OCI-LY7 (cell line): ENCODE data around the gene DZIP1. TPM values are rescaled to one million over a fixed set of nuclear protein-coding genes. Genes with fewer than 3 reads are reported as not detected.

Experiments used
- BruUV-seq: library from RNA; stranded (reverse); fragments of 400-500 nt; replicated peaks from 2 replicates; lab custom pipeline; 2021; lab: Mats Ljungman, UMichigan
- CTCF ChIA-PET: fragments of 300-600 bp; sonication (Branson Sonifier 250); formaldehyde crosslinking; loops from one replicate; lab custom pipeline; 2022; ENCODE audit warnings: antibody characterized with exemption; ENCODE audit not compliant: unreplicated experiment; lab: Charles Lee
- POLR2A ChIA-PET: fragments of 300-600 bp; sonication (Branson Sonifier 250); formaldehyde crosslinking; loops from one replicate; lab custom pipeline; 2022; ENCODE audit warnings: antibody characterized with exemption; lab: Charles Lee
- DNase-seq: peaks from one replicate; pipeline ENCODE4 v3.0.0-alpha.2; 2015; ENCODE audit warnings: low spot score
- H2AFZ ChIP-seq: fragments of 200-600 bp; sonication (generic), shearing (Covaris generic); 2 replicates; pipeline ENCODE4 v1.6.1; 2014; ENCODE audit warnings: mild to moderate bottlenecking, antibody characterized with exemption, low read length, moderate library complexity
- H3K27ac ChIP-seq: fragments of 200-600 bp; sonication (generic); 2 replicates; pipeline ENCODE4 v1.5.1; 2014; ENCODE audit warnings: mixed run types, low read depth, mild to moderate bottlenecking, moderate library complexity, low read length, inconsistent platforms; ENCODE audit not compliant: poor library complexity, severe bottlenecking
- H3K36me3 ChIP-seq: fragments of 200-600 bp; sonication (generic); 2 replicates; pipeline ENCODE4 v1.6.1; 2014; ENCODE audit warnings: mild to moderate bottlenecking, antibody characterized with exemption, low read length, moderate library complexity, mixed read lengths; ENCODE audit not compliant: insufficient read depth
- H3K4me1 ChIP-seq: fragments of 200-600 bp; sonication (generic); 2 replicates; pipeline ENCODE4 v1.5.1; 2014; ENCODE audit warnings: mild to moderate bottlenecking, low read length; ENCODE audit not compliant: insufficient read depth, poor library complexity, severe bottlenecking
- H3K4me2 ChIP-seq: fragments of 200-600 bp; sonication (generic); 2 replicates; pipeline ENCODE4 v1.6.1; 2014; ENCODE audit warnings: mild to moderate bottlenecking, low read length
- H3K4me3 ChIP-seq: fragments of 200-600 bp; sonication (generic); 2 replicates; pipeline ENCODE4 v1.5.1; 2014; ENCODE audit warnings: mild to moderate bottlenecking, low read depth, low read length; ENCODE audit not compliant: poor library complexity, severe bottlenecking
- H3K79me2 ChIP-seq: fragments of 200-600 bp; sonication (generic); 2 replicates; pipeline ENCODE4 v1.6.1; 2016; ENCODE audit warnings: low read depth, mild to moderate bottlenecking, low read length, moderate library complexity, mixed read lengths; ENCODE audit not compliant: insufficient read depth
- H3K9me2 ChIP-seq: fragments of 200-600 bp; sonication (generic); 2 replicates; pipeline ENCODE4 v1.6.1; 2016; ENCODE audit warnings: mild to moderate bottlenecking, low read length, mixed read lengths; ENCODE audit not compliant: insufficient read depth
- H3K9me3 ChIP-seq: fragments of 200-600 bp; sonication (generic); 2 replicates; pipeline ENCODE4 v1.6.1; 2014; ENCODE audit warnings: mild to moderate bottlenecking, mixed run types, low read length, mixed read lengths
- H4K20me1 ChIP-seq: fragments of 200-600 bp; sonication (generic); 2 replicates; pipeline ENCODE4 v1.6.1; 2014; ENCODE audit warnings: mild to moderate bottlenecking, antibody characterized with exemption, low read length, moderate library complexity, mixed read lengths; ENCODE audit not compliant: insufficient read depth
- CTCF ChIP-seq: fragments of 200-600 bp; sonication (generic); conservative IDR thresholded peaks from 2 replicates; pipeline ENCODE4 v1.5.1; 2014; ENCODE audit warnings: mild to moderate bottlenecking, antibody characterized with exemption, low read length, moderate library complexity, mixed read lengths
- EZH2phosphoT487 ChIP-seq: fragments of 200-600 bp; sonication (generic); IDR thresholded peaks from 2 replicates; pipeline ENCODE4 v1.6.1; 2018; ENCODE audit warnings: low read depth, borderline replicate concordance, mild to moderate bottlenecking, mixed run types, antibody characterized with exemption, low read length, moderate library complexity, mixed read lengths
- intact Hi-C: fragments of 100-400 bp; cut with micrococcal nuclease; formaldehyde crosslinking; loops from one replicate; pipeline ENCODE4 v1.10.0; 2022; ENCODE audit not compliant: unreplicated experiment
- total RNA-seq, 2 experiments: library from RNA; depleted of rRNA in 1 of 2; stranded (reverse); fragments of >200 nt in 1 of 2; shearing (Covaris generic) in 1 of 2; gene quantifications; 2 replicates each; pipeline ENCODE4 v1.2.3, GENCODE V29; 2014 to 2022

DZIP1 gene
- total RNA-seq, 2 experiments from 2014 or later: not detected

GRCh38 chr13:95604556-95604915 lies 40.0 kb downstream of the DZIP1 start:
- ChIA-PET CTCF (no interaction called here), POLR2A (no interaction called here)
- Histone ChIP-seq H4K20me1 (no peaks in the 10 kb centered on the region), H3K9me2 (no peaks in the 10 kb centered on the region), H2AFZ (no peak overlapping the region), H3K27ac (no peak overlapping the region), H3K4me2 (no peak overlapping the region), H3K36me3 (no peaks in the 10 kb centered on the region), H3K4me1 (no peaks in the 10 kb centered on the region), H3K9me3 (no peaks in the 10 kb centered on the region), H3K4me3 (no peak overlapping the region), H3K79me2 (no peaks in the 10 kb centered on the region)
- BruUV-seq: no TSS peak
- intact Hi-C loops: no loop called here
- DNase-seq: no peak
- TF ChIP-seq CTCF (no peak), EZH2phosphoT487 (no peak)

GRCh38 chr13:95603887-95604555 lies 40.5 kb downstream of the DZIP1 start:
- POLR2A ChIA-PET: no interaction called here
- no peaks in the 10 kb centered on the region for H3K9me3 ChIP-seq
- no peak overlapping the region for H3K4me3 ChIP-seq
- no peak overlapping the region for H2AFZ ChIP-seq
- H3K36me3 ChIP-seq: no peaks in the 10 kb centered on the region
- BruUV-seq: no TSS peak
- H3K9me2 ChIP-seq: no peaks in the 10 kb centered on the region
- H3K4me1 ChIP-seq: no peaks in the 10 kb centered on the region
- no peaks in the 10 kb centered on the region for H4K20me1 ChIP-seq
- no peaks in the 10 kb centered on the region for H3K79me2 ChIP-seq
- TF ChIP-seq CTCF (no peak), EZH2phosphoT487 (no peak)
- intact Hi-C loops: no loop called here
- CTCF ChIA-PET: no interaction called here
- no peak overlapping the region for H3K27ac ChIP-seq
- DNase-seq: no peak
- no peak overlapping the region for H3K4me2 ChIP-seq

- no TSS peak for BruUV-seq
- no peaks in the 10 kb centered on the region for H3K9me2 ChIP-seq
- no peak overlapping the region for H2AFZ ChIP-seq
- H4K20me1 ChIP-seq: no peaks in the 10 kb centered on the region
- TF ChIP-seq EZH2phosphoT487: no peak
- ChIA-PET POLR2A (interaction anchor here (0.5 kb wide), 1 partner anchor 38 kb away, joined by 4 read pairs; no protein-coding TSS in a partner anchor), CTCF (no interaction called here)
- H3K9me3 ChIP-seq: no peaks in the 10 kb centered on the region
- H3K27ac ChIP-seq: no peak overlapping the region
- no peaks in the 10 kb centered on the region for H3K79me2 ChIP-seq
- DNase-seq: no peak
- H3K4me1 ChIP-seq: no peaks in the 10 kb centered on the region
- intact Hi-C loops: no loop called here
- no peak overlapping the region for H3K4me3 ChIP-seq
- no peaks in the 10 kb centered on the region for H3K36me3 ChIP-seq
- no peak overlapping the region for H3K4me2 ChIP-seq
Measured at GRCh38 chr13:95601906-95602305, 42.6 kb downstream of the DZIP1 start.
